K562 (cell line): ENCODE measurements around the gene AURKB. TPM values are rescaled to one million over a fixed set of nuclear protein-coding genes. Genes with fewer than 3 reads are reported as not detected.

Experiments used
- ATAC-seq: fragments of 200-7000 bp; cut with Tn5 transposase; 3 replicates; pipeline ENCODE4 v1.9.1; 2020; ENCODE audit warnings: moderate library complexity
- BruUV-seq: library from RNA; stranded (reverse); fragments of 400-500 nt; replicated peaks from 2 replicates; lab custom pipeline; 2021; lab: Mats Ljungman, UMichigan
- CTCF ChIA-PET: fragments of 300-600 bp; formaldehyde crosslinking; extraction: SDS; loops from one replicate; lab custom pipeline; 2021; ENCODE audit warnings: low intra/inter-chr PET ratio; lab: Yijun Ruan, JAX
- POLR2A ChIA-PET: fragments of 300-600, 350-650 bp; sonication (Branson Sonifier 250); formaldehyde crosslinking; extraction: SDS; loops from one replicate; lab custom pipeline; 2021; ENCODE audit warnings: antibody characterized with exemption, inconsistent platforms; lab: Yijun Ruan, JAX
- DNase-seq, 4 experiments: peaks; one replicate each; pipeline versions ENCODE4 v3.0.0 to v3.0.0-alpha.2; 2011 to 2018; ENCODE audit warnings: low spot score in 3 of 4, mixed read lengths in 3 of 4; ENCODE audit errors: extremely low read depth in 1 of 4
- FAIRE-seq: peaks from 2 replicates; lab custom pipeline; 2011; peaks lifted over from hg19 to GRCh38; lab: Jason Lieb, UNC
- H2AFZ ChIP-seq: 2 replicates; pipeline ENCODE4 v1.6.0; 2011; ENCODE audit warnings: low read depth, low read length, control low read depth, inconsistent platforms
- H3K27ac ChIP-seq: fragments of 200-600 bp; 3 replicates; pipeline ENCODE4 v1.8.0; 2011; ENCODE audit warnings: low read depth, mild to moderate bottlenecking, control low read depth, inconsistent platforms, low read length, moderate library complexity, mixed read lengths; ENCODE audit errors: extremely low read depth
- H3K27me3 ChIP-seq, 2 experiments: fragments of 300-600 bp in 1 of 2; 2 replicates in 1 of 2; 3 replicates in 1 of 2; pipeline versions ENCODE4 v1.6.0 to v1.8.0; 2011; ENCODE audit warnings: inconsistent platforms in 2 of 2, low read length in 2 of 2, mild to moderate bottlenecking in 1 of 2, mixed read lengths in 1 of 2, moderate library complexity in 1 of 2; ENCODE audit not compliant: control insufficient read depth in 2 of 2, insufficient read depth in 2 of 2
- H3K36me3 ChIP-seq: fragments of 300-600 bp; 3 replicates; pipeline ENCODE4 v1.8.0; 2011; ENCODE audit warnings: mild to moderate bottlenecking, low read length, inconsistent platforms; ENCODE audit not compliant: control insufficient read depth, insufficient read depth
- H3K4me1 ChIP-seq, 2 experiments: fragments of 200-600 bp in 1 of 2; replicated peaks in 1 of 2; 2 replicates in 1 of 2; 3 replicates in 1 of 2; pipeline versions ENCODE4 v1.5.1 to v1.8.0; 2011; ENCODE audit warnings: inconsistent platforms in 2 of 2, low read length in 2 of 2, mild to moderate bottlenecking in 1 of 2, mixed read lengths in 1 of 2, moderate library complexity in 1 of 2; ENCODE audit not compliant: control insufficient read depth in 2 of 2, insufficient read depth in 2 of 2
- H3K4me2 ChIP-seq: 2 replicates; pipeline ENCODE4 v1.6.1; 2011; ENCODE audit warnings: low read length, control low read depth, inconsistent platforms, mixed read lengths; ENCODE audit not compliant: insufficient read depth
- H3K4me3 ChIP-seq: fragments of 200-600 bp; sonication (generic), shearing (Covaris generic); 2 replicates; pipeline ENCODE4 v1.5.1; 2016; ENCODE audit warnings: control low read depth, inconsistent platforms
- H3K79me2 ChIP-seq: fragments of 200-600 bp; 3 replicates; pipeline ENCODE4 v1.8.0; 2011; ENCODE audit warnings: low read length, inconsistent platforms; ENCODE audit not compliant: control insufficient read depth, insufficient read depth
- H3K9ac ChIP-seq, 2 experiments: 2 replicates each; pipeline versions ENCODE4 v1.6.0 to v1.6.1; 2011; ENCODE audit warnings: low read depth in 2 of 2, low read length in 2 of 2, control low read depth in 1 of 2, inconsistent platforms in 1 of 2, mild to moderate bottlenecking in 1 of 2, mixed read lengths in 1 of 2; ENCODE audit not compliant: insufficient read depth in 1 of 2
- H3K9me1 ChIP-seq: one replicate; pipeline ENCODE4 v1.6.0; 2011; ENCODE audit warnings: inconsistent platforms, mild to moderate bottlenecking, low read length, moderate library complexity; ENCODE audit not compliant: control insufficient read depth, insufficient read depth
- H3K9me3 ChIP-seq: replicated peaks from 2 replicates; pipeline ENCODE4 v1.5.1; 2011; ENCODE audit warnings: low read depth, low read length, inconsistent platforms; ENCODE audit not compliant: control insufficient read depth, insufficient read depth
- H4K20me1 ChIP-seq: replicated peaks from 2 replicates; pipeline ENCODE4 v1.6.1; 2011; ENCODE audit warnings: low read length, inconsistent platforms, mixed read lengths; ENCODE audit not compliant: control insufficient read depth, insufficient read depth
- CBFA2T2 ChIP-seq: fragments of 450-650 bp; conservative IDR thresholded peaks from 2 replicates; pipeline ENCODE4 v1.6.1; 2017; ENCODE audit warnings: mild to moderate bottlenecking
- CHAMP1 ChIP-seq: fragments of 450-650 bp; IDR thresholded peaks from 2 replicates; pipeline ENCODE4 v1.6.1; 2016; ENCODE audit warnings: mild to moderate bottlenecking
- ZBTB17 ChIP-seq: fragments of 450-650 bp; formaldehyde crosslinking; IDR thresholded peaks from 2 replicates; pipeline ENCODE4 v1.4.0; 2020; ENCODE audit warnings: mild to moderate bottlenecking
- ZNF551 ChIP-seq: fragments of 250-450 bp; sonication (Bioruptor Pico); IDR thresholded peaks from 2 replicates; pipeline ENCODE4 v1.5.0; 2021; ENCODE audit warnings: mild to moderate bottlenecking, moderate library complexity
- ZNF740 ChIP-seq, 3 experiments: fragments of 200-800 bp in 1 of 3; sonication (Bioruptor generic) in 1 of 3; sonication (generic) in 1 of 3; formaldehyde crosslinking in 1 of 3; IDR thresholded peaks; 2 replicates each; pipeline versions ENCODE4 v1.6.1 to v1.8.0; 2016 to 2022; ENCODE audit warnings: mild to moderate bottlenecking in 2 of 3, missing compliant biosample characterization in 2 of 3, missing genetic modification characterization in 2 of 3, missing genetic modification reagents in 1 of 3
- ZNF79 ChIP-seq: fragments of 250-450 bp; sonication (Bioruptor Pico); IDR thresholded peaks from 2 replicates; pipeline ENCODE4 v1.4.0; 2020; ENCODE audit warnings: low read depth, mild to moderate bottlenecking, moderate library complexity
- WGBS: fragments of 100-300 bp; shearing (Covaris generic); methylation state at CpG from one replicate; pipeline ENCODE4 v1.1.6; 2016; ENCODE audit warnings: low coverage, mixed read lengths; ENCODE audit not compliant: insufficient coverage; ENCODE audit errors: missing lambda C conversion rate; 5-methylcytosine and 5-hydroxymethylcytosine counted together
- in situ Hi-C: fragments of 300-500 bp; cut with MboI; formaldehyde crosslinking; loops from 4 replicates; pipeline ENCODE4 v1.15.0; 2018; ENCODE audit warnings: inconsistent platforms, mixed read lengths
- intact Hi-C: fragments of 100-400 bp; cut with micrococcal nuclease; formaldehyde crosslinking; loops from 2 replicates; pipeline ENCODE4 v1.14.2; 2022
- polyA plus RNA-seq, 8 experiments: library from polyadenylated mRNA; depleted of rRNA in 4 of 8; stranded (reverse) in 5 of 8; unstranded in 3 of 8; fragments of >200 nt; fragmentation: Nextera tagmentation in 2 of 8; fragmentation: Illumina TruSeq in 1 of 8; extraction: Ambion mirVana in 2 of 8; extraction: Trizol in 1 of 8; gene quantifications; 2 replicates each; pipeline versions ENCODE4 v1.2.1 to v1.2.3, GENCODE V29; 2011 to 2014; ENCODE audit warnings: inconsistent platforms in 1 of 8, missing spikeins in 1 of 8
- total RNA-seq, 7 experiments: library from RNA; depleted of rRNA in 6 of 7; stranded (reverse); fragments of >200 nt in 6 of 7; fragmentation: Illumina TruSeq in 2 of 7; extraction: Trizol in 2 of 7; gene quantifications; 2 replicates each; pipeline versions ENCODE4 v1.2.1 to v1.2.3, GENCODE V29; 2011 to 2021; ENCODE audit warnings: low replicate concordance in 1 of 7
- TF ChIP-seq, protein P1 (sequence below): sonication (generic); formaldehyde crosslinking; IDR thresholded peaks from 2 replicates; pipeline ENCODE4 v1.5.0; 2020; ENCODE audit warnings: missing genetic modification reagents

The AURKB gene
- total and polyA plus RNA-seq, 9 of the 15 experiments (the other 6 are each of a cell fraction or from before 2014, with no cell fraction given): 27.2 to 114 (median 74.8) TPM

GRCh38 chr17:8159459-8160223 lies 50.7 kb downstream of the AURKB start (continued):
- TF ChIP-seq, protein P1, sequence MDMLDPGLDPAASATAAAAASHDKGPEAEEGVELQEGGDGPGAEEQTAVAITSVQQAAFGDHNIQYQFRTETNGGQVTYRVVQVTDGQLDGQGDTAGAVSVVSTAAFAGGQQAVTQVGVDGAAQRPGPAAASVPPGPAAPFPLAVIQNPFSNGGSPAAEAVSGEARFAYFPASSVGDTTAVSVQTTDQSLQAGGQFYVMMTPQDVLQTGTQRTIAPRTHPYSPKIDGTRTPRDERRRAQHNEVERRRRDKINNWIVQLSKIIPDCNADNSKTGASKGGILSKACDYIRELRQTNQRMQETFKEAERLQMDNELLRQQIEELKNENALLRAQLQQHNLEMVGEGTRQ (CRISPR knock-in tag): no peak

- ATAC-seq (no peak), FAIRE-seq (no peak), DNase-seq (no peak)
- H3K27me3 ChIP-seq: no peaks in the 10 kb centered on the region
- H3K4me3 ChIP-seq: no peak overlapping the region
- ChIA-PET POLR2A (interaction anchor here (8.6 kb wide), 1 partner anchor 13 kb away, joined by 105 read pairs; no protein-coding TSS in a partner anchor), CTCF (interaction anchor here (0.6 to 1.1 kb wide), 2 partner anchors 20 to 26 kb away, joined by 3 to 4 read pairs; no protein-coding TSS in a partner anchor)
- H3K4me1 ChIP-seq: peaks cover 43 to 66% of the 10 kb centered on the region in 2 experiments
- H3K9me1 ChIP-seq: peaks cover 5% of the 10 kb centered on the region
- no peak overlapping the region for H3K4me2 ChIP-seq
- intact Hi-C loops: no loop called here
- peaks cover 29% of the 10 kb centered on the region; the same call in 2 of the 3 replicates for H3K36me3 ChIP-seq
- TF ChIP-seq ZNF79 (CRISPR knock-in tag): no peak
- no peak for TF ChIP-seq ZNF740 (CRISPR knock-in tag; IDR thresholded peaks at IDR 0.05)
- TF ChIP-seq ZNF740 (tag; IDR thresholded peaks at IDR 0.05): no peak
- no peak for TF ChIP-seq CBFA2T2
- no peak for TF ChIP-seq CHAMP1
- TF ChIP-seq ZNF551 (CRISPR knock-in tag): no peak
- no peak for TF ChIP-seq ZBTB17 (CRISPR knock-in tag)
- no peak overlapping the region for H3K27ac ChIP-seq
- no peak overlapping the region for H2AFZ ChIP-seq
- H3K9me3 ChIP-seq: no peaks in the 10 kb centered on the region
- peaks cover 45% of the 10 kb centered on the region for H3K79me2 ChIP-seq
- WGBS: 0% methylated on average over 1 of the region's 3 CpGs
- 0 out of 2 replicates have a peak, but pooled peaks cover 12% of the 10 kb centered on the region for H4K20me1 ChIP-seq
- H3K9ac ChIP-seq: no peak overlapping the region; a peak in 1 of 4 replicates
- no TSS peak for BruUV-seq
- in situ Hi-C loops: no loop called here
Measured at GRCh38 chr17:8159032-8159400, 51.4 kb downstream of the AURKB start.
